GM23338 (cell line): ENCODE data around the gene ZNF264. TPM values are rescaled to one million over a fixed set of nuclear protein-coding genes. Genes with fewer than 3 reads are reported as not detected.

Source experiments
- ATAC-seq: fragments of 200-7000 bp; cut with Tn5 transposase; 3 replicates; pipeline ENCODE4 v1.9.1; 2020
- DNase-seq: peaks from one replicate; pipeline ENCODE4 v3.0.0-alpha.2; 2015; ENCODE audit warnings: low spot score
- H2AFZ ChIP-seq: fragments of 200-600 bp; sonication (generic); 2 replicates; pipeline ENCODE4 v1.8.0; 2016; ENCODE audit warnings: antibody characterized with exemption, mild to moderate bottlenecking, moderate library complexity
- H3F3A ChIP-seq: fragments of 200-600 bp; sonication (generic); replicated peaks from 2 replicates; pipeline ENCODE4 v1.8.0; 2017; ENCODE audit warnings: antibody characterized with exemption, mixed run types, low read depth
- H3K27ac ChIP-seq: fragments of 200-600 bp; sonication (generic); 2 replicates; pipeline ENCODE4 v1.6.1; 2016; ENCODE audit warnings: low read depth
- H3K27me3 ChIP-seq: fragments of 200-600 bp; sonication (generic); 2 replicates; pipeline ENCODE4 v1.8.0; 2016; ENCODE audit warnings: mild to moderate bottlenecking, mixed run types, moderate library complexity; ENCODE audit not compliant: insufficient read depth
- H3K36me3 ChIP-seq: fragments of 200-600 bp; sonication (generic); 2 replicates; pipeline ENCODE4 v1.8.0; 2016; ENCODE audit warnings: mild to moderate bottlenecking; ENCODE audit not compliant: insufficient read depth
- H3K4me1 ChIP-seq: fragments of 200-600 bp; sonication (generic); 2 replicates; pipeline ENCODE4 v1.8.0; 2016; ENCODE audit warnings: mild to moderate bottlenecking, moderate library complexity; ENCODE audit not compliant: insufficient read depth
- H3K4me2 ChIP-seq: fragments of 200-600 bp; sonication (generic); 2 replicates; pipeline ENCODE4 v1.7.1; 2017; ENCODE audit warnings: mixed run types
- H3K4me3 ChIP-seq: fragments of 200-600 bp; sonication (generic); 2 replicates; pipeline ENCODE4 v1.6.1; 2016; ENCODE audit warnings: mixed run types
- H3K79me2 ChIP-seq: fragments of 200-600 bp; sonication (generic); replicated peaks from 2 replicates; pipeline ENCODE4 v1.8.0; 2017; ENCODE audit warnings: mild to moderate bottlenecking; ENCODE audit not compliant: insufficient read depth
- H3K9me2 ChIP-seq: fragments of 200-600 bp; sonication (generic); 2 replicates; pipeline ENCODE4 v1.8.0; 2017; ENCODE audit not compliant: insufficient read depth
- H4K20me1 ChIP-seq: fragments of 200-600 bp; sonication (generic); replicated peaks from 2 replicates; pipeline ENCODE4 v1.8.0; 2017; ENCODE audit warnings: mild to moderate bottlenecking; ENCODE audit not compliant: insufficient read depth
- H3K27ac Mint-ChIP-seq: 2 replicates; pipeline ENCODE4 v1.8.0; 2020; ENCODE audit warnings: inconsistent platforms, mild to moderate bottlenecking, moderate library complexity, mixed read lengths
- H3K27me3 Mint-ChIP-seq: 3 replicates; pipeline ENCODE4 v1.8.0; 2022; ENCODE audit warnings: low read depth, mild to moderate bottlenecking, moderate library complexity, mixed read lengths, inconsistent platforms; ENCODE audit not compliant: insufficient read depth, poor library complexity
- H3K36me3 Mint-ChIP-seq: 3 replicates; pipeline ENCODE4 v1.8.0; 2021; ENCODE audit warnings: low read depth, mild to moderate bottlenecking, inconsistent platforms, moderate library complexity, mixed read lengths
- H3K4me1 Mint-ChIP-seq: 3 replicates; pipeline ENCODE4 v1.8.0; 2020; ENCODE audit warnings: mild to moderate bottlenecking, inconsistent platforms, mixed read lengths
- H3K4me3 Mint-ChIP-seq: 3 replicates; pipeline ENCODE4 v1.8.0; 2021; ENCODE audit warnings: moderate library complexity, mild to moderate bottlenecking, inconsistent platforms, mixed read lengths
- H3K9me3 Mint-ChIP-seq: 3 replicates; pipeline ENCODE4 v1.8.0; 2020; ENCODE audit warnings: moderate library complexity, mild to moderate bottlenecking, inconsistent platforms, mixed read lengths
- CREB1 ChIP-seq: fragments of 250-450 bp; sonication (Bioruptor Pico); IDR thresholded peaks from 2 replicates; pipeline ENCODE4 v1.5.0; 2020; ENCODE audit warnings: low read depth, mild to moderate bottlenecking, moderate library complexity
- EZH2 ChIP-seq: fragments of 200-600 bp; sonication (generic); IDR thresholded peaks from one replicate; pipeline ENCODE4 v1.8.0; 2017; ENCODE audit warnings: antibody characterized with exemption, mild to moderate bottlenecking, low read depth; ENCODE audit not compliant: unreplicated experiment
- EZH2phosphoT487 ChIP-seq: fragments of 200-600 bp; sonication (generic); IDR thresholded peaks from one replicate; pipeline ENCODE4 v1.8.1; 2018; ENCODE audit warnings: antibody characterized with exemption; ENCODE audit not compliant: unreplicated experiment
- JUNB ChIP-seq: IDR thresholded peaks from one replicate; pipeline ENCODE4 v1.6.1; 2016; ENCODE audit warnings: antibody characterized with exemption; ENCODE audit not compliant: unreplicated experiment
- NANOG ChIP-seq: IDR thresholded peaks from 2 replicates; pipeline ENCODE4 v1.6.1; 2016; ENCODE audit warnings: antibody characterized with exemption, borderline replicate concordance
- POLR2AphosphoS5 ChIP-seq: IDR thresholded peaks from 2 replicates; pipeline ENCODE4 v1.6.1; 2016; ENCODE audit warnings: antibody characterized with exemption, low read depth
- STAT1 ChIP-seq: IDR thresholded peaks from one replicate; pipeline ENCODE4 v1.6.1; 2016; ENCODE audit warnings: antibody characterized with exemption; ENCODE audit not compliant: unreplicated experiment
- ZNF114 ChIP-seq: fragments of 250-450 bp; sonication (Bioruptor Pico); IDR thresholded peaks from 2 replicates; pipeline ENCODE4 v1.5.0; 2020; ENCODE audit warnings: mild to moderate bottlenecking, moderate library complexity
- ZNF331 ChIP-seq: fragments of 250-450 bp; sonication (Bioruptor Pico); IDR thresholded peaks from 2 replicates; pipeline ENCODE4 v1.5.0; 2020; ENCODE audit warnings: low read depth, mild to moderate bottlenecking, moderate library complexity
- polyA plus RNA-seq: library from polyadenylated mRNA; unstranded; fragments of >200 nt; fragmentation: Nextera tagmentation; extraction: Ambion mirVana; gene quantifications from 2 replicates; pipeline ENCODE4 v1.2.1, GENCODE V29; 2016
- total RNA-seq: library from RNA; depleted of rRNA; stranded (reverse); fragments of >200 nt; shearing (Covaris generic); gene quantifications from 2 replicates; pipeline ENCODE4 v1.2.3, GENCODE V29; 2014
- TF ChIP-seq, protein P1 (sequence below), 2 experiments: fragments of 200-600 bp in 1 of 2; sonication (generic) in 1 of 2; conservative IDR thresholded peaks; 2 replicates each; pipeline versions ENCODE4 v1.5.1 to v1.6.1; 2016 to 2017; ENCODE audit warnings: antibody characterized with exemption in 2 of 2, low read depth in 2 of 2, mild to moderate bottlenecking in 2 of 2, moderate library complexity in 1 of 2
- TF ChIP-seq, protein P2 (sequence below): IDR thresholded peaks from one replicate; pipeline ENCODE4 v1.6.1; 2018; ENCODE audit warnings: antibody characterized with exemption; ENCODE audit not compliant: unreplicated experiment
- TF ChIP-seq, protein P3 (sequence below): fragments of 250-450 bp; sonication (Bioruptor Pico); IDR thresholded peaks from 2 replicates; pipeline ENCODE4 v1.5.0; 2020; ENCODE audit warnings: mild to moderate bottlenecking, moderate library complexity
- TF ChIP-seq, protein P4 (sequence below): IDR thresholded peaks from 2 replicates; pipeline ENCODE4 v1.6.1; 2016; ENCODE audit warnings: antibody characterized with exemption

The ZNF264 gene
- total and polyA plus RNA-seq, 2 experiments from 2014 or later: 4.0 to 25.9 TPM

DNA sequence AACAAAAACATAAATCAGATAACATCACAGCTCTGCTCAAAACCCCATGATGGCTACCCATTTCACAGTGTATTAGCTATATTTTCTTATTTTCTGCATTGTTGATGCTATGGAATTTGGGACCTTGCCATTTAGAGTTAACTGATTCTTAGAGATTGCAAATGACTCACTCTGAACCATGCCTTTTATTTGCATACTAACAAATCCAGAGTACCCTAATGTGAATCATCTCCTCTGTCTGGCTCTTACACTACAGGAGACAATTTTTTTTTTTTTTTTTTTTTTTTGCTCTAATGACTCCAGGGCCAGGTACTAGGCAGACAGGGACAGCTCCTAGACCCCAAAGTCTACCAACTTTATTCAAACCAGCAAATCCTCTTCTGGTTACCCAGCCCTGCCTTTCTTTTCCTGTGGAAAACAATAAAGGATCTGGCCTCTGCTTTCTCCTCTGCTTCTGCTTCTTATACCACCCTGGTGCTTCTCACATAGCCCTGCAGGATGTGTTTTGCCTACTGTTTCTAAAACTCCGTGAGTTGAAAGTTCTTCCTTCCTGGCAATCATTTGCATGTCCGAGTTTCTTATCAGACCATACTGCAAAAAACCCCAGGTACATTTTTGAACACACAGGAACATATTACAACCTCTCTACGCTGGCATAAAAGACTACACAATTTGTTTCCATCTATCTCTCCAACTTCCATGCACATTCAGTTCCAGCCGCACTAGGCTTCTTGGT, 78.4 kb downstream of the ZNF264 start:
- no peak overlapping the region for H3K27ac ChIP-seq
- no peaks in the 10 kb centered on the region for H3K4me1 ChIP-seq
- ATAC-seq: no peak

More for the DNA sequence above, 78.4 kb downstream of the ZNF264 start:
- no peaks in the 10 kb centered on the region for H3K36me3 Mint-ChIP-seq
- TF ChIP-seq ZNF114 (CRISPR knock-in tag) (no peak), POLR2AphosphoS5 (no peak), CREB1 (no peak), ZNF331 (CRISPR knock-in tag) (no peak), EZH2phosphoT487 (no peak), STAT1 (no peak), JUNB (no peak), NANOG (no peak), EZH2 (no peak)
- TF ChIP-seq, protein P1, sequence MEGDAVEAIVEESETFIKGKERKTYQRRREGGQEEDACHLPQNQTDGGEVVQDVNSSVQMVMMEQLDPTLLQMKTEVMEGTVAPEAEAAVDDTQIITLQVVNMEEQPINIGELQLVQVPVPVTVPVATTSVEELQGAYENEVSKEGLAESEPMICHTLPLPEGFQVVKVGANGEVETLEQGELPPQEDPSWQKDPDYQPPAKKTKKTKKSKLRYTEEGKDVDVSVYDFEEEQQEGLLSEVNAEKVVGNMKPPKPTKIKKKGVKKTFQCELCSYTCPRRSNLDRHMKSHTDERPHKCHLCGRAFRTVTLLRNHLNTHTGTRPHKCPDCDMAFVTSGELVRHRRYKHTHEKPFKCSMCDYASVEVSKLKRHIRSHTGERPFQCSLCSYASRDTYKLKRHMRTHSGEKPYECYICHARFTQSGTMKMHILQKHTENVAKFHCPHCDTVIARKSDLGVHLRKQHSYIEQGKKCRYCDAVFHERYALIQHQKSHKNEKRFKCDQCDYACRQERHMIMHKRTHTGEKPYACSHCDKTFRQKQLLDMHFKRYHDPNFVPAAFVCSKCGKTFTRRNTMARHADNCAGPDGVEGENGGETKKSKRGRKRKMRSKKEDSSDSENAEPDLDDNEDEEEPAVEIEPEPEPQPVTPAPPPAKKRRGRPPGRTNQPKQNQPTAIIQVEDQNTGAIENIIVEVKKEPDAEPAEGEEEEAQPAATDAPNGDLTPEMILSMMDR (conservative IDR thresholded peaks at IDR 0.05; ENCODE audit: low read depth in 2 of 2): no peak
- TF ChIP-seq, protein P2, sequence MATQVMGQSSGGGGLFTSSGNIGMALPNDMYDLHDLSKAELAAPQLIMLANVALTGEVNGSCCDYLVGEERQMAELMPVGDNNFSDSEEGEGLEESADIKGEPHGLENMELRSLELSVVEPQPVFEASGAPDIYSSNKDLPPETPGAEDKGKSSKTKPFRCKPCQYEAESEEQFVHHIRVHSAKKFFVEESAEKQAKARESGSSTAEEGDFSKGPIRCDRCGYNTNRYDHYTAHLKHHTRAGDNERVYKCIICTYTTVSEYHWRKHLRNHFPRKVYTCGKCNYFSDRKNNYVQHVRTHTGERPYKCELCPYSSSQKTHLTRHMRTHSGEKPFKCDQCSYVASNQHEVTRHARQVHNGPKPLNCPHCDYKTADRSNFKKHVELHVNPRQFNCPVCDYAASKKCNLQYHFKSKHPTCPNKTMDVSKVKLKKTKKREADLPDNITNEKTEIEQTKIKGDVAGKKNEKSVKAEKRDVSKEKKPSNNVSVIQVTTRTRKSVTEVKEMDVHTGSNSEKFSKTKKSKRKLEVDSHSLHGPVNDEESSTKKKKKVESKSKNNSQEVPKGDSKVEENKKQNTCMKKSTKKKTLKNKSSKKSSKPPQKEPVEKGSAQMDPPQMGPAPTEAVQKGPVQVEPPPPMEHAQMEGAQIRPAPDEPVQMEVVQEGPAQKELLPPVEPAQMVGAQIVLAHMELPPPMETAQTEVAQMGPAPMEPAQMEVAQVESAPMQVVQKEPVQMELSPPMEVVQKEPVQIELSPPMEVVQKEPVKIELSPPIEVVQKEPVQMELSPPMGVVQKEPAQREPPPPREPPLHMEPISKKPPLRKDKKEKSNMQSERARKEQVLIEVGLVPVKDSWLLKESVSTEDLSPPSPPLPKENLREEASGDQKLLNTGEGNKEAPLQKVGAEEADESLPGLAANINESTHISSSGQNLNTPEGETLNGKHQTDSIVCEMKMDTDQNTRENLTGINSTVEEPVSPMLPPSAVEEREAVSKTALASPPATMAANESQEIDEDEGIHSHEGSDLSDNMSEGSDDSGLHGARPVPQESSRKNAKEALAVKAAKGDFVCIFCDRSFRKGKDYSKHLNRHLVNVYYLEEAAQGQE: no peak
- TF ChIP-seq, protein P3, sequence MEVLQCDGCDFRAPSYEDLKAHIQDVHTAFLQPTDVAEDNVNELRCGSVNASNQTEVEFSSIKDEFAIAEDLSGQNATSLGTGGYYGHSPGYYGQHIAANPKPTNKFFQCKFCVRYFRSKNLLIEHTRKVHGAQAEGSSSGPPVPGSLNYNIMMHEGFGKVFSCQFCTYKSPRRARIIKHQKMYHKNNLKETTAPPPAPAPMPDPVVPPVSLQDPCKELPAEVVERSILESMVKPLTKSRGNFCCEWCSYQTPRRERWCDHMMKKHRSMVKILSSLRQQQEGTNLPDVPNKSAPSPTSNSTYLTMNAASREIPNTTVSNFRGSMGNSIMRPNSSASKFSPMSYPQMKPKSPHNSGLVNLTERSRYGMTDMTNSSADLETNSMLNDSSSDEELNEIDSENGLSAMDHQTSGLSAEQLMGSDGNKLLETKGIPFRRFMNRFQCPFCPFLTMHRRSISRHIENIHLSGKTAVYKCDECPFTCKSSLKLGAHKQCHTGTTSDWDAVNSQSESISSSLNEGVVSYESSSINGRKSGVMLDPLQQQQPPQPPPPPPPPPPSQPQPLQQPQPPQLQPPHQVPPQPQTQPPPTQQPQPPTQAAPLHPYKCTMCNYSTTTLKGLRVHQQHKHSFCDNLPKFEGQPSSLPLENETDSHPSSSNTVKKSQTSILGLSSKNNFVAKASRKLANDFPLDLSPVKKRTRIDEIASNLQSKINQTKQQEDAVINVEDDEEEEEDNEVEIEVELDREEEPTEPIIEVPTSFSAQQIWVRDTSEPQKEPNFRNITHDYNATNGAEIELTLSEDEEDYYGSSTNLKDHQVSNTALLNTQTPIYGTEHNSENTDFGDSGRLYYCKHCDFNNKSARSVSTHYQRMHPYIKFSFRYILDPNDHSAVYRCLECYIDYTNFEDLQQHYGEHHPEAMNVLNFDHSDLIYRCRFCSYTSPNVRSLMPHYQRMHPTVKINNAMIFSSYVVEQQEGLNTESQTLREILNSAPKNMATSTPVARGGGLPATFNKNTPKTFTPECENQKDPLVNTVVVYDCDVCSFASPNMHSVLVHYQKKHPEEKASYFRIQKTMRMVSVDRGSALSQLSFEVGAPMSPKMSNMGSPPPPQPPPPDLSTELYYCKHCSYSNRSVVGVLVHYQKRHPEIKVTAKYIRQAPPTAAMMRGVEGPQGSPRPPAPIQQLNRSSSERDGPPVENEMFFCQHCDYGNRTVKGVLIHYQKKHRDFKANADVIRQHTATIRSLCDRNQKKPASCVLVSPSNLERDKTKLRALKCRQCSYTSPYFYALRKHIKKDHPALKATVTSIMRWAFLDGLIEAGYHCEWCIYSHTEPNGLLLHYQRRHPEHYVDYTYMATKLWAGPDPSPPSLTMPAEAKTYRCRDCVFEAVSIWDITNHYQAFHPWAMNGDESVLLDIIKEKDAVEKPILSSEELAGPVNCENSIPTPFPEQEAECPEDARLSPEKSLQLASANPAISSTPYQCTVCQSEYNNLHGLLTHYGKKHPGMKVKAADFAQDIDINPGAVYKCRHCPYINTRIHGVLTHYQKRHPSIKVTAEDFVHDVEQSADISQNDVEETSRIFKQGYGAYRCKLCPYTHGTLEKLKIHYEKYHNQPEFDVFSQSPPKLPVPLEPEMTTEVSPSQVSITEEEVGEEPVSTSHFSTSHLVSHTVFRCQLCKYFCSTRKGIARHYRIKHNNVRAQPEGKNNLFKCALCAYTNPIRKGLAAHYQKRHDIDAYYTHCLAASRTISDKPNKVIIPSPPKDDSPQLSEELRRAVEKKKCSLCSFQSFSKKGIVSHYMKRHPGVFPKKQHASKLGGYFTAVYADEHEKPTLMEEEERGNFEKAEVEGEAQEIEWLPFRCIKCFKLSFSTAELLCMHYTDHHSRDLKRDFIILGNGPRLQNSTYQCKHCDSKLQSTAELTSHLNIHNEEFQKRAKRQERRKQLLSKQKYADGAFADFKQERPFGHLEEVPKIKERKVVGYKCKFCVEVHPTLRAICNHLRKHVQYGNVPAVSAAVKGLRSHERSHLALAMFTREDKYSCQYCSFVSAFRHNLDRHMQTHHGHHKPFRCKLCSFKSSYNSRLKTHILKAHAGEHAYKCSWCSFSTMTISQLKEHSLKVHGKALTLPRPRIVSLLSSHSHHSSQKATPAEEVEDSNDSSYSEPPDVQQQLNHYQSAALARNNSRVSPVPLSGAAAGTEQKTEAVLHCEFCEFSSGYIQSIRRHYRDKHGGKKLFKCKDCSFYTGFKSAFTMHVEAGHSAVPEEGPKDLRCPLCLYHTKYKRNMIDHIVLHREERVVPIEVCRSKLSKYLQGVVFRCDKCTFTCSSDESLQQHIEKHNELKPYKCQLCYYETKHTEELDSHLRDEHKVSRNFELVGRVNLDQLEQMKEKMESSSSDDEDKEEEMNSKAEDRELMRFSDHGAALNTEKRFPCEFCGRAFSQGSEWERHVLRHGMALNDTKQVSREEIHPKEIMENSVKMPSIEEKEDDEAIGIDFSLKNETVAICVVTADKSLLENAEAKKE (CRISPR knock-in tag): no peak
- TF ChIP-seq, protein P4, sequence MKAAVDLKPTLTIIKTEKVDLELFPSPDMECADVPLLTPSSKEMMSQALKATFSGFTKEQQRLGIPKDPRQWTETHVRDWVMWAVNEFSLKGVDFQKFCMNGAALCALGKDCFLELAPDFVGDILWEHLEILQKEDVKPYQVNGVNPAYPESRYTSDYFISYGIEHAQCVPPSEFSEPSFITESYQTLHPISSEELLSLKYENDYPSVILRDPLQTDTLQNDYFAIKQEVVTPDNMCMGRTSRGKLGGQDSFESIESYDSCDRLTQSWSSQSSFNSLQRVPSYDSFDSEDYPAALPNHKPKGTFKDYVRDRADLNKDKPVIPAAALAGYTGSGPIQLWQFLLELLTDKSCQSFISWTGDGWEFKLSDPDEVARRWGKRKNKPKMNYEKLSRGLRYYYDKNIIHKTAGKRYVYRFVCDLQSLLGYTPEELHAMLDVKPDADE: no peak
- H3K4me3 ChIP-seq: no peak overlapping the region
- H3K4me1 Mint-ChIP-seq: peaks cover 8% of the 10 kb centered on the region
- no peak overlapping the region for H2AFZ ChIP-seq
- no peaks in the 10 kb centered on the region for H3K79me2 ChIP-seq
- no peak overlapping the region for H3K27ac Mint-ChIP-seq
- no peaks in the 10 kb centered on the region for H3K9me3 Mint-ChIP-seq
- no peaks in the 10 kb centered on the region for H3F3A ChIP-seq
- H3K36me3 ChIP-seq: no peaks in the 10 kb centered on the region
- no peaks in the 10 kb centered on the region for H3K9me2 ChIP-seq
- no peaks in the 10 kb centered on the region for H4K20me1 ChIP-seq
- H3K27me3 Mint-ChIP-seq: no peaks in the 10 kb centered on the region
- no peak overlapping the region for H3K4me2 ChIP-seq
- no peaks in the 10 kb centered on the region for H3K27me3 ChIP-seq
- H3K4me3 Mint-ChIP-seq: no peak overlapping the region
- DNase-seq: no peak
